Neural progenitor cell (in vitro differentiated cells): ENCODE results near the gene SATB1. TPM values are rescaled to one million over a fixed set of nuclear protein-coding genes. Genes with fewer than 3 reads are reported as not detected.

ENCODE experiments used
- DNase-seq: peaks from one replicate; pipeline ENCODE4 v3.0.0-alpha.2; 2016; ENCODE audit warnings: low spot score
- H2AFZ ChIP-seq: fragments of 200-600 bp; sonication (generic); replicated peaks from 2 replicates; pipeline ENCODE4 v1.6.1; 2016; ENCODE audit warnings: antibody characterized with exemption
- H3F3A ChIP-seq: fragments of 200-600 bp; sonication (generic); 2 replicates; pipeline ENCODE4 v1.6.1; 2016; ENCODE audit warnings: antibody characterized with exemption, low read depth
- H3K27ac ChIP-seq: fragments of 200-600 bp; sonication (generic); 2 replicates; pipeline ENCODE4 v1.5.1; 2016; ENCODE audit warnings: mild to moderate bottlenecking
- H3K27me3 ChIP-seq: fragments of 200-600 bp; sonication (generic); 2 replicates; pipeline ENCODE4 v1.6.1; 2016; ENCODE audit warnings: mild to moderate bottlenecking, moderate library complexity
- H3K36me3 ChIP-seq: fragments of 200-600 bp; sonication (generic); 2 replicates; pipeline ENCODE4 v1.5.1; 2016
- H3K4me1 ChIP-seq: fragments of 200-600 bp; sonication (generic); 2 replicates; pipeline ENCODE4 v1.6.1; 2016; ENCODE audit warnings: mixed run types
- H3K4me2 ChIP-seq: fragments of 200-600 bp; sonication (generic); 2 replicates; pipeline ENCODE4 v1.6.1; 2016
- H3K4me3 ChIP-seq: fragments of 200-600 bp; sonication (generic); 2 replicates; pipeline ENCODE4 v1.5.1; 2016
- H3K79me2 ChIP-seq: fragments of 200-600 bp; sonication (generic); 2 replicates; pipeline ENCODE4 v1.6.1; 2016; ENCODE audit warnings: low read depth
- H3K9ac ChIP-seq: fragments of 200-600 bp; sonication (generic); 2 replicates; pipeline ENCODE4 v1.6.1; 2016
- H3K9me3 ChIP-seq: fragments of 200-600 bp; sonication (generic); 2 replicates; pipeline ENCODE4 v1.5.1; 2016; ENCODE audit warnings: low read depth
- H4K20me1 ChIP-seq: fragments of 200-600 bp; sonication (generic); 2 replicates; pipeline ENCODE4 v1.6.1; 2016; ENCODE audit warnings: low read depth
- H3K27ac Mint-ChIP-seq: 3 replicates; pipeline ENCODE4 v1.8.0; 2021; ENCODE audit warnings: mixed read lengths
- H3K27me3 Mint-ChIP-seq: 2 replicates; pipeline ENCODE4 v1.8.0; 2022; ENCODE audit warnings: low read depth, mild to moderate bottlenecking, inconsistent platforms, moderate library complexity, mixed read lengths; ENCODE audit not compliant: insufficient read depth
- H3K36me3 Mint-ChIP-seq: 3 replicates; pipeline ENCODE4 v1.8.0; 2021; ENCODE audit warnings: mixed read lengths
- H3K4me1 Mint-ChIP-seq: 3 replicates; pipeline ENCODE4 v1.8.0; 2021; ENCODE audit warnings: mixed read lengths
- H3K4me3 Mint-ChIP-seq: 3 replicates; pipeline ENCODE4 v1.8.0; 2021; ENCODE audit warnings: mild to moderate bottlenecking, moderate library complexity, mixed read lengths
- H3K9me3 Mint-ChIP-seq: 3 replicates; pipeline ENCODE4 v1.8.0; 2020; ENCODE audit warnings: mixed read lengths
- EZH2 ChIP-seq: fragments of 200-600 bp; sonication (generic); IDR thresholded peaks from 2 replicates; pipeline ENCODE4 v1.6.1; 2017; ENCODE audit warnings: antibody characterized with exemption, mild to moderate bottlenecking, moderate library complexity
- EZH2phosphoT487 ChIP-seq: fragments of 200-600 bp; sonication (generic); IDR thresholded peaks from 2 replicates; pipeline ENCODE4 v1.6.1; 2017; ENCODE audit warnings: antibody characterized with exemption
- total RNA-seq: library from RNA; depleted of rRNA; stranded (reverse); fragments of >200 nt; gene quantifications from 2 replicates; pipeline ENCODE4 v1.2.3, GENCODE V29; 2015; ENCODE audit warnings: low replicate concordance
- TF ChIP-seq, protein P1 (sequence below): fragments of 200-600 bp; sonication (generic); IDR thresholded peaks from 2 replicates; pipeline ENCODE4 v1.5.1; 2017; ENCODE audit warnings: antibody characterized with exemption, mild to moderate bottlenecking

Gene SATB1
- total RNA-seq, 1 donor from 2014 or later = 38.6 TPM

DNA sequence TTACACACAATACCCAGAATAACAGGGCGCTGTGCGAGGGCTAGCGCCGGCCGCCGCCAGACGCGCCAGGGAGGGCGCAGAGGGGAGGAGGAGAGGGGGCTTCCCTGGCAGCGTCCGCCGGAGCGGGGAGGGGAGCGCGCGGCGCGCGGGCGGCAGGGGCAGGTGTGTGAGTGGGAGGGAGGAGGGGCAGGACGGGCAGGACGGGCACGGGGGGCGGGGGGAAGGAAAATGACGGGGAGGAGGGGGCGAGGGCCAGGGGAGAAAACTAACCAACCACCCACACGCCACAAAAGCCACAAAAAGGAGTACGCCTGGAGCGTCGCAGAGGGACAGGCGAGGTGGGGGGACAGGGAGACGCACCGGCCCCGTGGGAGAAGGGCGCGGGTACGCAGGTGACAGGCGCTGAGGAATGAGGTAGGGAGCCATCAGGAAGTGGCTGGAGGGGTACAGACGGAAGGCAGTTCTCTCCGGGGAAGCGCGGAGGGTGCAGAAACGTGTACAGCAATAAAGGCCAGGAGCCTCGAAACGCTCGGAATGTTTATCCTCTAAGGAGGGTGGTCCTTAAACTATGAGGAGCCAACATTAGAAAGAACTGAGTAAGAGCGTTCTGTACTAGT, 610 bp upstream of the SATB1 start:
- Mint-ChIP-seq H3K27ac (peak overlapping the region; percentile 76), H3K9me3 (no peaks in the 10 kb centered on the region), H3K4me1 (peaks cover 15% of the 10 kb centered on the region), H3K27me3 (peaks cover 6% of the 10 kb centered on the region), H3K4me3 (peak overlapping the region; percentile 93), H3K36me3 (peaks cover 4% of the 10 kb centered on the region)
- Histone ChIP-seq H3K9me3 (no peaks in the 10 kb centered on the region), H2AFZ (peak overlapping the region; percentile 98), H3K4me2 (peak overlapping the region; percentile 98), H3F3A (peaks cover 22% of the 10 kb centered on the region), H3K4me3 (peak overlapping the region; percentile 95), H4K20me1 (peaks cover 7% of the 10 kb centered on the region), H3K9ac (no peak overlapping the region), H3K27ac (no peak overlapping the region), H3K27me3 (peaks cover 12% of the 10 kb centered on the region), H3K79me2 (peaks cover 22% of the 10 kb centered on the region), H3K4me1 (peaks cover 14% of the 10 kb centered on the region), H3K36me3 (no peaks in the 10 kb centered on the region)
- TF ChIP-seq EZH2 (no peak), EZH2phosphoT487 (no peak)
- TF ChIP-seq, protein P1, sequence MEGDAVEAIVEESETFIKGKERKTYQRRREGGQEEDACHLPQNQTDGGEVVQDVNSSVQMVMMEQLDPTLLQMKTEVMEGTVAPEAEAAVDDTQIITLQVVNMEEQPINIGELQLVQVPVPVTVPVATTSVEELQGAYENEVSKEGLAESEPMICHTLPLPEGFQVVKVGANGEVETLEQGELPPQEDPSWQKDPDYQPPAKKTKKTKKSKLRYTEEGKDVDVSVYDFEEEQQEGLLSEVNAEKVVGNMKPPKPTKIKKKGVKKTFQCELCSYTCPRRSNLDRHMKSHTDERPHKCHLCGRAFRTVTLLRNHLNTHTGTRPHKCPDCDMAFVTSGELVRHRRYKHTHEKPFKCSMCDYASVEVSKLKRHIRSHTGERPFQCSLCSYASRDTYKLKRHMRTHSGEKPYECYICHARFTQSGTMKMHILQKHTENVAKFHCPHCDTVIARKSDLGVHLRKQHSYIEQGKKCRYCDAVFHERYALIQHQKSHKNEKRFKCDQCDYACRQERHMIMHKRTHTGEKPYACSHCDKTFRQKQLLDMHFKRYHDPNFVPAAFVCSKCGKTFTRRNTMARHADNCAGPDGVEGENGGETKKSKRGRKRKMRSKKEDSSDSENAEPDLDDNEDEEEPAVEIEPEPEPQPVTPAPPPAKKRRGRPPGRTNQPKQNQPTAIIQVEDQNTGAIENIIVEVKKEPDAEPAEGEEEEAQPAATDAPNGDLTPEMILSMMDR = no peak
- DNase-seq = peak; percentile 73

DNA sequence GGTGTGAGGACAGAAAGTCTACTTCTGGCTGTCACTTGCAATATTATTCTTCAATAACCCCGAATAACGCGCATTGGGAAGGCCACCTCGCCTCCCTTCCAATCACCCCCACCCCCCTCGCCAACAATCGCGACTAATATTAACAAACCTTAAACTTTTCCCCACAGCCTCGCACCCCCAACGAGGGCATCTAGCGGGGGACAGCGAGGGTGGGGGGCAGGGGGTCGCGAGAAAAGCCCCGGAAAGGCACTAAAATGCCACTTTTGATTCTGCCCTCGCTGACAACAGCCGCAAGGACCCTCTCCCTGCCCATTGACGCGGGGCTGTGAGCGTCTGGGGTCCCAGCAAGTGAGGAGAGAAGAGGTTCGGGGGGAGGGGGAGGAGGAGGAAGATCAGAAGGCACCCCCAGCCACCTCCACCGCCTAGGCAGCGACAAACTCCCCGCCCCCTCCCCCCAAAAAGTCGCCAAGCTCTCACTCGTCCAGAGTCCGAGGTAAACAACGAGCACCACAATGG, 868 bp downstream of the SATB1 start:
- H3F3A ChIP-seq = peaks cover 22% of the 10 kb centered on the region
- no peak overlapping the region for H3K27ac ChIP-seq
- TF ChIP-seq, protein P1 = no peak
- TF ChIP-seq EZH2 = no peak
- TF ChIP-seq EZH2phosphoT487 = no peak
- H3K27me3 ChIP-seq = peaks cover 12% of the 10 kb centered on the region
- H3K4me1 ChIP-seq = peaks cover 14% of the 10 kb centered on the region
- H3K36me3 ChIP-seq = no peaks in the 10 kb centered on the region
- peaks cover 22% of the 10 kb centered on the region for H3K79me2 ChIP-seq
- Mint-ChIP-seq H3K9me3 (no peaks in the 10 kb centered on the region), H3K27ac (peak overlapping the region; percentile 82), H3K36me3 (peaks cover 11% of the 10 kb centered on the region), H3K4me3 (peak overlapping the region; percentile 93), H3K4me1 (peaks cover 15% of the 10 kb centered on the region), H3K27me3 (peaks cover 7% of the 10 kb centered on the region)
- H3K9ac ChIP-seq = peak overlapping the region; percentile 47
- H3K4me3 ChIP-seq = peak overlapping the region; percentile 95
- peak overlapping the region; percentile 98 for H3K4me2 ChIP-seq
- H4K20me1 ChIP-seq = peaks cover 7% of the 10 kb centered on the region
- peak overlapping the region; percentile 98 for H2AFZ ChIP-seq
- no peaks in the 10 kb centered on the region for H3K9me3 ChIP-seq
- peak; percentile 56 for DNase-seq

DNA sequence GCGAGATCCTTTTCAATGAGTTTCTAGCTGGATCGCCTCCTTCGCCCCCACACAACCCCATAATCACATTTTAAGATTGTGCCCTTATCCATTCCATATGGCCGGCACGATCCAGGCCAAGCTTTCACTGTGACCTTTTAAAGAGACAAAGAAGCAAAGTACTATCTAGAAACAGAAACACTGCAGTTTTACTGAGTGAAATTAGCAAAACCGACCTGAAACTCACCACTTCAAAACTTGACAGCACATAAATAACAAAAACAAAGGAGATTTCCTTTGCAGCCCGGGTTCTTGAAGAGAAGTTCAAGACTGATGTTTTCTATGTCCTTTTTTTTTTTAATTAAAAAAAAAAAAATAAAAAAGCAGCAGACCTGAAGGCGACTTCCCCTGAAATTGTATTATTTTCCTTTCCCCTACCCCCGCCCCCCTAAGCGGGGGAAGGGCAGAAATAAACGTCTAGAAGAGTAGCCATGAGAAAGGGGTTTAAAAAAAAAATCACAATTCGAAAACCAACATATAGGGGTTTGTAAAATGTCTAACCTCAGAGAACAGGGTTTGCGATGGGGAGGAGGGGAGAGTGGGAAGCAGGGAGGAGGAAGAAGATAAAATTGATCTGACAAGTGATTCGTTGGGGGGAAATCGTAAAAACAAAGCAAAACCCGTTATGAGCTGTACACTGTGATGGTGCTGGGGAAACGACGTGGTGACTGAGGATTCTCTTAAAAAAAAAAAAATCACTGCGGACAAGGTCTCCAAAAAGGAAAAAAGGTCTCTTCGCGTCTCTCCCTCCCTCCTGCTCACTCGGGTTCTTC, 1.5 kb downstream of the SATB1 start:
- Mint-ChIP-seq H3K27me3 (peaks cover 7% of the 10 kb centered on the region), H3K4me3 (peak overlapping the region; percentile 93), H3K9me3 (no peaks in the 10 kb centered on the region), H3K36me3 (peaks cover 12% of the 10 kb centered on the region), H3K4me1 (peaks cover 15% of the 10 kb centered on the region), H3K27ac (peak overlapping the region; percentile 78)
- Histone ChIP-seq H3K36me3 (no peaks in the 10 kb centered on the region), H3K4me3 (peak overlapping the region; percentile 95), H3K4me2 (peak overlapping the region; percentile 98), H3K27me3 (peaks cover 12% of the 10 kb centered on the region), H3K9me3 (no peaks in the 10 kb centered on the region), H3K4me1 (peaks cover 14% of the 10 kb centered on the region), H2AFZ (peak overlapping the region; percentile 98), H3K9ac (peak overlapping the region; percentile 14), H4K20me1 (peaks cover 7% of the 10 kb centered on the region), H3K27ac (no peak overlapping the region), H3K79me2 (peaks cover 22% of the 10 kb centered on the region), H3F3A (peaks cover 22% of the 10 kb centered on the region)
- peak; percentile 41 for DNase-seq
- TF ChIP-seq, protein P1 = no peak
- TF ChIP-seq EZH2phosphoT487 (no peak), EZH2 (no peak)
